K562 (cell line): Measurements from ENCODE around the gene SKIC2. TPM values are rescaled to one million over a fixed set of nuclear protein-coding genes. Genes with fewer than 3 reads are reported as not detected.

Experiments
- ASH1L ChIP-seq: fragments of 450-650 bp; IDR thresholded peaks from 2 replicates; pipeline ENCODE4 v1.6.1; 2018; ENCODE audit warnings: borderline replicate concordance, mild to moderate bottlenecking, low read depth; ENCODE audit not compliant: partially characterized antibody
- ERF ChIP-seq: fragments of 450-650 bp; formaldehyde crosslinking; IDR thresholded peaks from 2 replicates; pipeline ENCODE4 v1.4.0; 2020; ENCODE audit warnings: mild to moderate bottlenecking, mixed read lengths
- KAT2B ChIP-seq: IDR thresholded peaks from one replicate; pipeline ENCODE4 v1.6.1; 2012; ENCODE audit warnings: low read depth, mild to moderate bottlenecking, control low read depth, inconsistent platforms, low read length, moderate library complexity
- L3MBTL2 ChIP-seq: fragments of 450-650 bp; IDR thresholded peaks from 2 replicates; pipeline ENCODE4 v1.6.1; 2016; ENCODE audit warnings: mild to moderate bottlenecking, moderate library complexity
- NCOA1 ChIP-seq: fragments of 450-650 bp; IDR thresholded peaks from 2 replicates; pipeline ENCODE4 v1.6.1; 2016; ENCODE audit warnings: low read depth
- NFIC ChIP-seq: fragments of 450-650 bp; IDR thresholded peaks from 2 replicates; pipeline ENCODE4 v1.6.1; 2017; ENCODE audit warnings: mild to moderate bottlenecking, inconsistent platforms
- NR3C1 ChIP-seq: sonication (generic); formaldehyde crosslinking; IDR thresholded peaks from 2 replicates; pipeline ENCODE4 v1.8.1; 2022; ENCODE audit warnings: missing genetic modification reagents
- POLR3G ChIP-seq: IDR thresholded peaks from 2 replicates; pipeline ENCODE4 v1.6.1; 2011; ENCODE audit not compliant: insufficient read length, insufficient replicate concordance; ENCODE audit errors: extremely low read depth
- RFX7 ChIP-seq: fragments of 250-450 bp; sonication (Bioruptor Pico); IDR thresholded peaks from 2 replicates; pipeline ENCODE4 v1.5.1; 2021; ENCODE audit warnings: mild to moderate bottlenecking
- RHOXF2B ChIP-seq: fragments of 250-450 bp; sonication (Bioruptor Pico); conservative IDR thresholded peaks from 2 replicates; pipeline ENCODE4 v1.5.1; 2021
- SAFB2 ChIP-seq: fragments of 200-400 bp; formaldehyde crosslinking; IDR thresholded peaks from 2 replicates; pipeline ENCODE4 v1.6.1; 2018; ENCODE audit warnings: borderline replicate concordance, low read length, low read depth, moderate library complexity; ENCODE audit not compliant: severe bottlenecking
- SPI1 ChIP-seq: IDR thresholded peaks from 2 replicates; pipeline ENCODE4 v1.6.1; 2011; ENCODE audit warnings: low read depth, low read length, control low read depth, borderline replicate concordance
- XRCC3 ChIP-seq: fragments of 450-650 bp; IDR thresholded peaks from 2 replicates; pipeline ENCODE4 v1.6.1; 2017; ENCODE audit warnings: mild to moderate bottlenecking, moderate library complexity
- ZNF121 ChIP-seq: sonication (generic); formaldehyde crosslinking; conservative IDR thresholded peaks from 2 replicates; pipeline ENCODE4 v1.8.0; 2022; ENCODE audit warnings: missing genetic modification reagents
- ZNF134 ChIP-seq: fragments of 250-450 bp; sonication (Bioruptor Pico); conservative IDR thresholded peaks from 2 replicates; pipeline ENCODE4 v1.4.0; 2020
- ZNF764 ChIP-seq: fragments of 250-450 bp; sonication (Bioruptor Pico); IDR thresholded peaks from 2 replicates; pipeline ENCODE4 v1.4.0; 2020; ENCODE audit warnings: low read depth, mild to moderate bottlenecking, moderate library complexity
- ZNF785 ChIP-seq: fragments of 250-450 bp; sonication (Bioruptor Pico); IDR thresholded peaks from 2 replicates; pipeline ENCODE4 v1.4.0; 2020; ENCODE audit warnings: mild to moderate bottlenecking
- ZSCAN32 ChIP-seq: fragments of 450-650 bp; formaldehyde crosslinking; IDR thresholded peaks from 2 replicates; pipeline ENCODE4 v1.4.0; 2020; ENCODE audit warnings: mild to moderate bottlenecking, moderate library complexity
- polyA plus RNA-seq, 8 experiments: library from polyadenylated mRNA; depleted of rRNA in 4 of 8; stranded (reverse) in 5 of 8; unstranded in 3 of 8; fragments of >200 nt; fragmentation: Nextera tagmentation in 2 of 8; fragmentation: Illumina TruSeq in 1 of 8; extraction: Ambion mirVana in 2 of 8; extraction: Trizol in 1 of 8; gene quantifications; 2 replicates each; pipeline versions ENCODE4 v1.2.1 to v1.2.3, GENCODE V29; 2011 to 2014; ENCODE audit warnings: inconsistent platforms in 1 of 8, missing spikeins in 1 of 8
- total RNA-seq, 7 experiments: library from RNA; depleted of rRNA in 6 of 7; stranded (reverse); fragments of >200 nt in 6 of 7; fragmentation: Illumina TruSeq in 2 of 7; extraction: Trizol in 2 of 7; gene quantifications; 2 replicates each; pipeline versions ENCODE4 v1.2.1 to v1.2.3, GENCODE V29; 2011 to 2021; ENCODE audit warnings: low replicate concordance in 1 of 7
- TF ChIP-seq, protein P1 (sequence below): fragments of 450-650 bp; conservative IDR thresholded peaks from 2 replicates; pipeline ENCODE4 v1.6.1; 2016; ENCODE audit warnings: missing genetic modification characterization, low read depth, mild to moderate bottlenecking, control low read depth, missing compliant biosample characterization
- TF ChIP-seq, protein P2 (sequence below): sonication (generic); formaldehyde crosslinking; IDR thresholded peaks from 2 replicates; pipeline ENCODE4 v1.8.0; 2022; ENCODE audit warnings: missing genetic modification reagents, mild to moderate bottlenecking, borderline replicate concordance
- TF ChIP-seq, protein P3 (sequence below): IDR thresholded peaks from 2 replicates; pipeline ENCODE4 v1.6.1; 2011; ENCODE audit not compliant: insufficient read length; ENCODE audit errors: extremely low read depth
- TF ChIP-seq, protein P4 (sequence below): fragments of 450-650 bp; IDR thresholded peaks from 2 replicates; pipeline ENCODE4 v1.6.1; 2016; ENCODE audit warnings: borderline replicate concordance
- TF ChIP-seq, protein P5 (sequence below): fragments of 250-450 bp; sonication (Bioruptor Pico); IDR thresholded peaks from 2 replicates; pipeline ENCODE4 v1.6.1; 2021; ENCODE audit warnings: mild to moderate bottlenecking

The SKIC2 gene
- total and polyA plus RNA-seq, 9 of the 15 experiments (the other 6 are each of a cell fraction or from before 2014, with no cell fraction given): 3.3 to 94.6 (median 38.8) TPM

DNA sequence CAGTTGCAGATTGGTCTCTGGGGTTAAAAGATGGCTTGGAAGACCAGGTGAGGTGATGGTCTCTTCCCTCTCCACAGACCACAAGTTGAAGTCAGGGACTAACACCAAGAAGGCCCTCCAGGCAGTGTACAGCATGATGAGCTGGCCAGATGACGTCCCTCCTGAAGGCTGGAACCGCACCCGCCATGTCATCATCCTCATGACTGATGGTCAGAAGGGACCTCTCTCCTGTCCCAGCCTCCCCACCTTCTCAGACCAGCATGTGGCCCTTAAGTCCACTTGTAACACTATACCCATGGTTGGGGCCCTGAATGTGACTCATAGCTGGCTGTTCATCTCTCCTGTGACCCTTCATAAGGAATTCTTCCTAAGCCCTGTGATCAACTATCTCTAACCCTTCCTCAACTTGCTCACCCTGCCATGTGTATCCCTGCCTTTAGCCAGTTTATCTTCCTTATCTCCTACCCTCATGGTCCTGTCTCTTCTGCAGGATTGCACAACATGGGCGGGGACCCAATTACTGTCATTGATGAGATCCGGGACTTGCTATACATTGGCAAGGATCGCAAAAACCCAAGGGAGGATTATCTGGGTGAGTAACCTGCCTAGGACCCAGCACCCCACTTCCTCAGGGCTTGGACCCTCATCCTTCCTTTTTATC, 10.1 kb upstream of the SKIC2 start (continued):
- TF ChIP-seq, protein P1, sequence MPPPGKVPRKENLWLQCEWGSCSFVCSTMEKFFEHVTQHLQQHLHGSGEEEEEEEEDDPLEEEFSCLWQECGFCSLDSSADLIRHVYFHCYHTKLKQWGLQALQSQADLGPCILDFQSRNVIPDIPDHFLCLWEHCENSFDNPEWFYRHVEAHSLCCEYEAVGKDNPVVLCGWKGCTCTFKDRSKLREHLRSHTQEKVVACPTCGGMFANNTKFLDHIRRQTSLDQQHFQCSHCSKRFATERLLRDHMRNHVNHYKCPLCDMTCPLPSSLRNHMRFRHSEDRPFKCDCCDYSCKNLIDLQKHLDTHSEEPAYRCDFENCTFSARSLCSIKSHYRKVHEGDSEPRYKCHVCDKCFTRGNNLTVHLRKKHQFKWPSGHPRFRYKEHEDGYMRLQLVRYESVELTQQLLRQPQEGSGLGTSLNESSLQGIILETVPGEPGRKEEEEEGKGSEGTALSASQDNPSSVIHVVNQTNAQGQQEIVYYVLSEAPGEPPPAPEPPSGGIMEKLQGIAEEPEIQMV (tag): no peak
- TF ChIP-seq XRCC3 (no peak), NFIC (peak; percentile 45; the same call in 1 of the 2 replicates), NCOA1 (no peak; the same call in 1 of the 2 replicates), ZNF764 (no peak), KAT2B (no peak), L3MBTL2 (peak; percentile 87), ZNF134 (CRISPR knock-in tag) (no peak), RHOXF2B (CRISPR knock-in tag) (no peak; the same call in 1 of the 2 replicates), SPI1 (no peak), ERF (CRISPR knock-in tag) (no peak), ASH1L (no peak), RFX7 (CRISPR knock-in tag) (no peak), NR3C1 (CRISPR knock-in tag) (no peak), SAFB2 (no peak), ZNF121 (no peak), POLR3G (no peak), ZNF785 (CRISPR knock-in tag) (no peak), ZSCAN32 (CRISPR knock-in tag) (no peak)
- TF ChIP-seq, protein P2, sequence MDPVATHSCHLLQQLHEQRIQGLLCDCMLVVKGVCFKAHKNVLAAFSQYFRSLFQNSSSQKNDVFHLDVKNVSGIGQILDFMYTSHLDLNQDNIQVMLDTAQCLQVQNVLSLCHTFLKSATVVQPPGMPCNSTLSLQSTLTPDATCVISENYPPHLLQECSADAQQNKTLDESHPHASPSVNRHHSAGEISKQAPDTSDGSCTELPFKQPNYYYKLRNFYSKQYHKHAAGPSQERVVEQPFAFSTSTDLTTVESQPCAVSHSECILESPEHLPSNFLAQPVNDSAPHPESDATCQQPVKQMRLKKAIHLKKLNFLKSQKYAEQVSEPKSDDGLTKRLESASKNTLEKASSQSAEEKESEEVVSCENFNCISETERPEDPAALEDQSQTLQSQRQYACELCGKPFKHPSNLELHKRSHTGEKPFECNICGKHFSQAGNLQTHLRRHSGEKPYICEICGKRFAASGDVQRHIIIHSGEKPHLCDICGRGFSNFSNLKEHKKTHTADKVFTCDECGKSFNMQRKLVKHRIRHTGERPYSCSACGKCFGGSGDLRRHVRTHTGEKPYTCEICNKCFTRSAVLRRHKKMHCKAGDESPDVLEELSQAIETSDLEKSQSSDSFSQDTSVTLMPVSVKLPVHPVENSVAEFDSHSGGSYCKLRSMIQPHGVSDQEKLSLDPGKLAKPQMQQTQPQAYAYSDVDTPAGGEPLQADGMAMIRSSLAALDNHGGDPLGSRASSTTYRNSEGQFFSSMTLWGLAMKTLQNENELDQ (CRISPR knock-in tag): no peak
- TF ChIP-seq, protein P3, sequence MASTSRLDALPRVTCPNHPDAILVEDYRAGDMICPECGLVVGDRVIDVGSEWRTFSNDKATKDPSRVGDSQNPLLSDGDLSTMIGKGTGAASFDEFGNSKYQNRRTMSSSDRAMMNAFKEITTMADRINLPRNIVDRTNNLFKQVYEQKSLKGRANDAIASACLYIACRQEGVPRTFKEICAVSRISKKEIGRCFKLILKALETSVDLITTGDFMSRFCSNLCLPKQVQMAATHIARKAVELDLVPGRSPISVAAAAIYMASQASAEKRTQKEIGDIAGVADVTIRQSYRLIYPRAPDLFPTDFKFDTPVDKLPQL: no peak
- TF ChIP-seq, protein P4, sequence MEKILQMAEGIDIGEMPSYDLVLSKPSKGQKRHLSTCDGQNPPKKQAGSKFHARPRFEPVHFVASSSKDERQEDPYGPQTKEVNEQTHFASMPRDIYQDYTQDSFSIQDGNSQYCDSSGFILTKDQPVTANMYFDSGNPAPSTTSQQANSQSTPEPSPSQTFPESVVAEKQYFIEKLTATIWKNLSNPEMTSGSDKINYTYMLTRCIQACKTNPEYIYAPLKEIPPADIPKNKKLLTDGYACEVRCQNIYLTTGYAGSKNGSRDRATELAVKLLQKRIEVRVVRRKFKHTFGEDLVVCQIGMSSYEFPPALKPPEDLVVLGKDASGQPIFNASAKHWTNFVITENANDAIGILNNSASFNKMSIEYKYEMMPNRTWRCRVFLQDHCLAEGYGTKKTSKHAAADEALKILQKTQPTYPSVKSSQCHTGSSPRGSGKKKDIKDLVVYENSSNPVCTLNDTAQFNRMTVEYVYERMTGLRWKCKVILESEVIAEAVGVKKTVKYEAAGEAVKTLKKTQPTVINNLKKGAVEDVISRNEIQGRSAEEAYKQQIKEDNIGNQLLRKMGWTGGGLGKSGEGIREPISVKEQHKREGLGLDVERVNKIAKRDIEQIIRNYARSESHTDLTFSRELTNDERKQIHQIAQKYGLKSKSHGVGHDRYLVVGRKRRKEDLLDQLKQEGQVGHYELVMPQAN: no peak
- TF ChIP-seq, protein P5, sequence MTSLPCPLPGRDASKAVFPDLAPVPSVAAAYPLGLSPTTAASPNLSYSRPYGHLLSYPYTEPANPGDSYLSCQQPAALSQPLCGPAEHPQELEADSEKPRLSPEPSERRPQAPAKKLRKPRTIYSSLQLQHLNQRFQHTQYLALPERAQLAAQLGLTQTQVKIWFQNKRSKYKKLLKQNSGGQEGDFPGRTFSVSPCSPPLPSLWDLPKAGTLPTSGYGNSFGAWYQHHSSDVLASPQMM (CRISPR knock-in tag): no peak
